SU-DHL-6 (cell line): Measurements from ENCODE around the gene CYB561A3.

ENCODE experiments used
- H2AFZ ChIP-seq: fragments of 200-600 bp; sonication (generic); 2 replicates; pipeline ENCODE4 v1.6.1; 2014; ENCODE audit warnings: low read depth, mild to moderate bottlenecking, moderate library complexity, mixed read lengths, antibody characterized with exemption, low read length; ENCODE audit not compliant: severe bottlenecking
- H3F3A ChIP-seq: fragments of 200-600 bp; shearing (Covaris generic); 2 replicates; pipeline ENCODE4 v1.6.0; 2016; ENCODE audit warnings: antibody characterized with exemption, mild to moderate bottlenecking; ENCODE audit not compliant: insufficient read depth
- H3K27ac ChIP-seq: fragments of 200-600 bp; sonication (generic); 2 replicates; pipeline ENCODE4 v1.5.1; 2016; ENCODE audit warnings: low read depth, mild to moderate bottlenecking, low read length, moderate library complexity, mixed read lengths
- H3K27me3 ChIP-seq: fragments of 200-600 bp; sonication (generic), shearing (Covaris generic); 2 replicates; pipeline ENCODE4 v1.6.0; 2014; ENCODE audit warnings: mild to moderate bottlenecking, low read length
- H3K36me3 ChIP-seq: fragments of 200-600 bp; sonication (generic); 2 replicates; pipeline ENCODE4 v1.6.1; 2014; ENCODE audit warnings: mild to moderate bottlenecking, low read length, mixed read lengths
- H3K4me2 ChIP-seq: fragments of 300-600, 200-600 bp; shearing (Covaris generic), sonication (generic); 2 replicates; pipeline ENCODE4 v1.6.0; 2014; ENCODE audit warnings: low read length, low read depth, mild to moderate bottlenecking; ENCODE audit not compliant: poor library complexity, severe bottlenecking
- H3K4me3 ChIP-seq: fragments of 200-600 bp; sonication (generic); 2 replicates; pipeline ENCODE4 v1.5.1; 2014; ENCODE audit warnings: antibody characterized with exemption, low read length, mild to moderate bottlenecking, mixed read lengths; ENCODE audit not compliant: insufficient read depth, poor library complexity, severe bottlenecking
- H3K79me2 ChIP-seq: fragments of 200-600 bp; sonication (generic); 2 replicates; pipeline ENCODE4 v1.6.1; 2014; ENCODE audit warnings: mild to moderate bottlenecking, low read length, moderate library complexity; ENCODE audit not compliant: insufficient read depth
- H3K9ac ChIP-seq: fragments of 200-600 bp; sonication (generic); 2 replicates; pipeline ENCODE4 v1.7.0; 2014; ENCODE audit warnings: mild to moderate bottlenecking, low read length
- H3K9me2 ChIP-seq: fragments of 200-600 bp; sonication (generic); replicated peaks from 2 replicates; pipeline ENCODE4 v1.6.1; 2014; ENCODE audit warnings: low read length; ENCODE audit not compliant: insufficient read depth
- H3K9me3 ChIP-seq: fragments of 200-600 bp; sonication (generic); 2 replicates; pipeline ENCODE4 v1.6.1; 2014; ENCODE audit warnings: low read length, mixed read lengths; ENCODE audit not compliant: insufficient read depth
- H4K20me1 ChIP-seq: fragments of 200-600 bp; sonication (generic); 2 replicates; pipeline ENCODE4 v1.6.1; 2014; ENCODE audit warnings: low read depth, mild to moderate bottlenecking, antibody characterized with exemption, low read length, moderate library complexity, mixed read lengths
- EZH2phosphoT487 ChIP-seq: fragments of 200-600 bp; sonication (generic), shearing (Covaris generic); conservative IDR thresholded peaks from 2 replicates; pipeline ENCODE4 v1.6.1; 2018; ENCODE audit warnings: mild to moderate bottlenecking, antibody characterized with exemption, low read length, moderate library complexity, mixed read lengths
- TF ChIP-seq, protein P1 (sequence below): fragments of 200-600 bp; sonication (generic); IDR thresholded peaks from one replicate; pipeline ENCODE4 v1.5.1; 2017; ENCODE audit warnings: antibody characterized with exemption, mild to moderate bottlenecking, low read length, moderate library complexity; ENCODE audit not compliant: insufficient read depth, poor library complexity, severe bottlenecking

The CYB561A3 gene

DNA sequence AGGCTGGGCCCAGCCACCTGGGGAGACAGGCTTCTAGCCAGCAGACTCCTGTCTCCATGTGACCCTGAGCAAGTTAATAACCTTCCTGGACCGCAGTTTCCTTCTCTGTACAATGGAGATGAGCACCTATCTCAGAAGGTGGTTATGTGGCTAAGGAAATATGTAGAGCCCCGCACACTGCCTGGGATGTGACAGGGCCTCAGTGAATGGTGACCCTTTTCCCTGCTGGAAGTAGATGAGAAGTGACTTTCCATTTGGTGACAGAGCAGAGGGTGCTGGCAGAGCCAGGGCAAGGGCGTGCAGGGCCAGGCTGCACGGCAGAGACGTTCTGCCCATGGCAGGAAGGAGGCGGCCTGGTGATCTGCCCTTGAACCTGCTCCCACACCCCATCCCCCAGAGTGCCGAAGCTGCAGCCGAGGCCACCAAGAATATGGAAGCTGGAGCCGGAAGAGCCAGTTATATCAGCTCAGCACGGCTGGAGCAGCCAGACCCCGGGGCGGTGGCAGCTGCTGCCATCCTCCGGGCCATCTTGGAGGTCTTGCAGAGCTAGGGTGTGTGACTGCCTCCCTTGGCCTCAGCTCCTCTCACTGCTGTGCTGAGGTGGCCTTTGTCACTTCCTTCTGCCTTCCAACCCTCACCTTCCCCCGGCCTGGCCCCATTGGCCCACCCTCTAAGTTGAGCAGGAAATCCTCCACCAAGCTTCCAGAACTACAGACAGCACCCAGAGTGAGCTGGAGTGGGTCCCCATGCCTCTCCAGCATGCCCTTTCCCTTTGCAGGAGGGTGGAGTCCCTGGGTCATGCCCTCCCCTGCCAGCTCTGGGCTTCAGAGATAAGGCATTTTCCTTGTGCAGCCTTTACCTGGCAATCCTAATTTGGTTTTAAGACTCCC lies 15.5 kb downstream of the CYB561A3 start:
- no peaks in the 10 kb centered on the region for H3K36me3 ChIP-seq

GRCh38 chr11:61345170-61345610 lies 16.5 kb downstream of the CYB561A3 start:
- no peak overlapping the region for H2AFZ ChIP-seq
- no peaks in the 10 kb centered on the region for H3K9me2 ChIP-seq
- H3K36me3 ChIP-seq = no peaks in the 10 kb centered on the region
- no peaks in the 10 kb centered on the region for H3K27me3 ChIP-seq
- no peaks in the 10 kb centered on the region for H3F3A ChIP-seq
- no peak overlapping the region for H3K9ac ChIP-seq
- no peak overlapping the region for H3K4me2 ChIP-seq
- H3K4me3 ChIP-seq = no peak overlapping the region
- no peak overlapping the region for H3K27ac ChIP-seq
- no peaks in the 10 kb centered on the region for H3K9me3 ChIP-seq
- H3K79me2 ChIP-seq = no peaks in the 10 kb centered on the region
- TF ChIP-seq, protein P1, sequence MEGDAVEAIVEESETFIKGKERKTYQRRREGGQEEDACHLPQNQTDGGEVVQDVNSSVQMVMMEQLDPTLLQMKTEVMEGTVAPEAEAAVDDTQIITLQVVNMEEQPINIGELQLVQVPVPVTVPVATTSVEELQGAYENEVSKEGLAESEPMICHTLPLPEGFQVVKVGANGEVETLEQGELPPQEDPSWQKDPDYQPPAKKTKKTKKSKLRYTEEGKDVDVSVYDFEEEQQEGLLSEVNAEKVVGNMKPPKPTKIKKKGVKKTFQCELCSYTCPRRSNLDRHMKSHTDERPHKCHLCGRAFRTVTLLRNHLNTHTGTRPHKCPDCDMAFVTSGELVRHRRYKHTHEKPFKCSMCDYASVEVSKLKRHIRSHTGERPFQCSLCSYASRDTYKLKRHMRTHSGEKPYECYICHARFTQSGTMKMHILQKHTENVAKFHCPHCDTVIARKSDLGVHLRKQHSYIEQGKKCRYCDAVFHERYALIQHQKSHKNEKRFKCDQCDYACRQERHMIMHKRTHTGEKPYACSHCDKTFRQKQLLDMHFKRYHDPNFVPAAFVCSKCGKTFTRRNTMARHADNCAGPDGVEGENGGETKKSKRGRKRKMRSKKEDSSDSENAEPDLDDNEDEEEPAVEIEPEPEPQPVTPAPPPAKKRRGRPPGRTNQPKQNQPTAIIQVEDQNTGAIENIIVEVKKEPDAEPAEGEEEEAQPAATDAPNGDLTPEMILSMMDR = no peak
- no peak for TF ChIP-seq EZH2phosphoT487
- H4K20me1 ChIP-seq = no peaks in the 10 kb centered on the region

More for the DNA sequence above, 15.5 kb downstream of the CYB561A3 start:
- Histone ChIP-seq H3K9me2 (no peaks in the 10 kb centered on the region), H3F3A (no peaks in the 10 kb centered on the region), H3K9me3 (no peaks in the 10 kb centered on the region), H4K20me1 (no peaks in the 10 kb centered on the region), H3K79me2 (no peaks in the 10 kb centered on the region), H3K4me3 (no peak overlapping the region), H2AFZ (no peak overlapping the region), H3K27ac (no peak overlapping the region), H3K4me2 (no peak overlapping the region), H3K9ac (no peak overlapping the region), H3K27me3 (no peaks in the 10 kb centered on the region)
- TF ChIP-seq, protein P1 = no peak
- TF ChIP-seq EZH2phosphoT487 = no peak

DNA sequence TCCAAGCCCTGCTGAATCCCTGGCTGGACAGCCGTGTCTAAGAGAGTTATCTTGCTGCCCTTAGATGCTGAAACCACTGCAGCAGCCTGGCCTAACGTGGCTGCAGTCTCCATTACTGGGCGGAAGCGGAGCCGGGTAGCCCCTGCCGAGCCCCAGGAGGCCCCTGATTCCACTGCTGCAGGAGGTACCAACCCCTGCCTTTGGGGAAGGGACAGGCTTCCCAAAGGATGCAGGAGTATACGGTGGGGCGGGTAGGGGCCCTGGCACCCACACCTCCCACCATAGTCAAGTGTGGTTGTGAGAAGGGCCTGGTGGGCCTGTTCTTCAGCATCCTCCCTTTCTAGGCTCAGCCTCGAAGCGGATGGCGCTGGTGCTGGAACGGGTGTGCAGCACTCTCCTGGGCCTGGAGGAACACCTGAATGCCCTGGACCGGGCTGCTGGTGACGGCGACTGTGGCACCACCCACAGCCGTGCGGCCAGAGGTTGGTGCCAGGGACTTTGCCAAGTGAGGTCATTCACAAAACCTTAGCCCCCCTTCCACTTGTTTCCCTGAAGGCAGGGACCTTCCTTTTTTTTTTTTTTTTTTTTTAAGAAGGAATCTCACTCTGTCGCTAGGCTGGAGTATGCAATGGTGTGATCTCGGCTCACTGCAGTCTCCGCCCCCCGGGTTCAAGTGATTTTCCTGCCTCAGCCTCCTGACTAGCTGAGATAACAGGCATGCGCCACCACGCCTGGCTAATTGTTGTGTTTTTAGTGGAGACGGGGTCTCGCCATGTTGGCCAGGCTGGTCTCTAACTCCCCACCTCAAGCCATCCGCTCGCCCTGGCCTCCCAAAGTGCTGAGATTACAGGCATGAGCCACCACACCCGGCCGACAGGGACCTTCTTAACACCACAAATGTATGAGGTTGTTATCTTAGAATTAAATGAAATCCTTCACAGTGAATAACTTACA lies 17.6 kb downstream of the CYB561A3 start:
- H2AFZ ChIP-seq = no peak overlapping the region
- no peaks in the 10 kb centered on the region for H4K20me1 ChIP-seq
- no peak overlapping the region for H3K27ac ChIP-seq
- TF ChIP-seq, protein P1 = no peak
- TF ChIP-seq EZH2phosphoT487 = no peak
- H3K4me2 ChIP-seq = no peak overlapping the region
- H3K79me2 ChIP-seq = no peaks in the 10 kb centered on the region
- no peaks in the 10 kb centered on the region for H3K27me3 ChIP-seq
- no peak overlapping the region for H3K9ac ChIP-seq
- no peaks in the 10 kb centered on the region for H3F3A ChIP-seq
- H3K4me3 ChIP-seq = no peak overlapping the region
- H3K9me2 ChIP-seq = no peaks in the 10 kb centered on the region
- no peaks in the 10 kb centered on the region for H3K9me3 ChIP-seq
- no peaks in the 10 kb centered on the region for H3K36me3 ChIP-seq
